Measurements from ENCODE around the gene IFT27.

DNA sequence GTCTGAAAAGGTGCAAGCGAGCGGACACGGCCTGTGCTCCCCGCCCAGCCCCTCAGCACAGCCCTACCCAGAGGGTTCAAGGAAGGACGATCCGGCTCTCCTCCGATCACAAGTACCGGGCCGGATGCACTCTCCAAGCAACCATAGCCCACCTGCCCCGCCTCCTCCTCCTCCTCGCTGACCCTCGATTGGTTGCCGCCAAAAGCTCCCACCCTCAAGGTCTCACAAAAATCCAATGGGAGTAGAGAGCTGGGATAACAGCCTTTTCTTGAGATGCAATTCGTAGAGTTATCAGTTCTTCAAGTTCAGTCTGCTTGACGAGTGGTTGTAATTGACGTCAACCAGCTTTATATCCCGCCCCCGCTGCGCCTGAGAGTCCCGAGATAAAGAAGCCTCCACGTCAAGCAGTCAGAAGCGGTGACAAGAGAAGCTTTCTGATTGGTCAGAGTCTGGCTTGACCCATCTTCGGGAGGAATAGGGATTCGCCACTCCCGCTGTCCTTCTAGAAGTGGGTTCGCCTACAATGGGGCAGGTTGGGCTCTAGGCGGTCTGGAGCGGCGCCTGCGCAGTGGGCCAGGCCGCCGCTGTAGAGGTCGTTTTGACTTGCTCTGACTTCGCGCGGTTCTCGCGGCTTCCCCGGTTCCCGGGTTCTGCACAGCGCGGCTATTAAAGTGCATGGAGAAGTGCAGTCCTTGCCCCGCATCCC, at the start of gene IFT27:
- TF ChIP-seq, protein P1, sequence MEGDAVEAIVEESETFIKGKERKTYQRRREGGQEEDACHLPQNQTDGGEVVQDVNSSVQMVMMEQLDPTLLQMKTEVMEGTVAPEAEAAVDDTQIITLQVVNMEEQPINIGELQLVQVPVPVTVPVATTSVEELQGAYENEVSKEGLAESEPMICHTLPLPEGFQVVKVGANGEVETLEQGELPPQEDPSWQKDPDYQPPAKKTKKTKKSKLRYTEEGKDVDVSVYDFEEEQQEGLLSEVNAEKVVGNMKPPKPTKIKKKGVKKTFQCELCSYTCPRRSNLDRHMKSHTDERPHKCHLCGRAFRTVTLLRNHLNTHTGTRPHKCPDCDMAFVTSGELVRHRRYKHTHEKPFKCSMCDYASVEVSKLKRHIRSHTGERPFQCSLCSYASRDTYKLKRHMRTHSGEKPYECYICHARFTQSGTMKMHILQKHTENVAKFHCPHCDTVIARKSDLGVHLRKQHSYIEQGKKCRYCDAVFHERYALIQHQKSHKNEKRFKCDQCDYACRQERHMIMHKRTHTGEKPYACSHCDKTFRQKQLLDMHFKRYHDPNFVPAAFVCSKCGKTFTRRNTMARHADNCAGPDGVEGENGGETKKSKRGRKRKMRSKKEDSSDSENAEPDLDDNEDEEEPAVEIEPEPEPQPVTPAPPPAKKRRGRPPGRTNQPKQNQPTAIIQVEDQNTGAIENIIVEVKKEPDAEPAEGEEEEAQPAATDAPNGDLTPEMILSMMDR (IDR thresholded peaks at IDR 0.05; ENCODE audit: insufficient read depth, low read length) = no peak
- TF ChIP-seq, protein P2, sequence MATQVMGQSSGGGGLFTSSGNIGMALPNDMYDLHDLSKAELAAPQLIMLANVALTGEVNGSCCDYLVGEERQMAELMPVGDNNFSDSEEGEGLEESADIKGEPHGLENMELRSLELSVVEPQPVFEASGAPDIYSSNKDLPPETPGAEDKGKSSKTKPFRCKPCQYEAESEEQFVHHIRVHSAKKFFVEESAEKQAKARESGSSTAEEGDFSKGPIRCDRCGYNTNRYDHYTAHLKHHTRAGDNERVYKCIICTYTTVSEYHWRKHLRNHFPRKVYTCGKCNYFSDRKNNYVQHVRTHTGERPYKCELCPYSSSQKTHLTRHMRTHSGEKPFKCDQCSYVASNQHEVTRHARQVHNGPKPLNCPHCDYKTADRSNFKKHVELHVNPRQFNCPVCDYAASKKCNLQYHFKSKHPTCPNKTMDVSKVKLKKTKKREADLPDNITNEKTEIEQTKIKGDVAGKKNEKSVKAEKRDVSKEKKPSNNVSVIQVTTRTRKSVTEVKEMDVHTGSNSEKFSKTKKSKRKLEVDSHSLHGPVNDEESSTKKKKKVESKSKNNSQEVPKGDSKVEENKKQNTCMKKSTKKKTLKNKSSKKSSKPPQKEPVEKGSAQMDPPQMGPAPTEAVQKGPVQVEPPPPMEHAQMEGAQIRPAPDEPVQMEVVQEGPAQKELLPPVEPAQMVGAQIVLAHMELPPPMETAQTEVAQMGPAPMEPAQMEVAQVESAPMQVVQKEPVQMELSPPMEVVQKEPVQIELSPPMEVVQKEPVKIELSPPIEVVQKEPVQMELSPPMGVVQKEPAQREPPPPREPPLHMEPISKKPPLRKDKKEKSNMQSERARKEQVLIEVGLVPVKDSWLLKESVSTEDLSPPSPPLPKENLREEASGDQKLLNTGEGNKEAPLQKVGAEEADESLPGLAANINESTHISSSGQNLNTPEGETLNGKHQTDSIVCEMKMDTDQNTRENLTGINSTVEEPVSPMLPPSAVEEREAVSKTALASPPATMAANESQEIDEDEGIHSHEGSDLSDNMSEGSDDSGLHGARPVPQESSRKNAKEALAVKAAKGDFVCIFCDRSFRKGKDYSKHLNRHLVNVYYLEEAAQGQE (IDR thresholded peaks at IDR 0.05; ENCODE audit: insufficient replicate concordance, low read depth) = no peak
- TF ChIP-seq POLR2AphosphoS5 (IDR thresholded peaks at IDR 0.05; ENCODE audit: low read depth) = no peak
- TF ChIP-seq GABPA (IDR thresholded peaks at IDR 0.05; ENCODE audit: low read depth) = no peak
- no peak for TF ChIP-seq SPI1 (IDR thresholded peaks at IDR 0.05; ENCODE audit: borderline replicate concordance, low read depth)

Measured in HL-60 (cell line).